Measurements from ENCODE around the gene PYGL.
"Not testable (repeated sequence)": the region's sequence is repeated elsewhere in the genome, so short reads cannot be mapped to it uniquely, and the experiment has no call there.

Gene PYGL

GRCh38 chr14:50926851-50927386, 17.4 kb downstream of the PYGL start:
- no peak for DNase-seq (ENCODE audit: low read depth in 2 of 2)

- no peak for DNase-seq (ENCODE audit: low read depth in 2 of 2)
Measured at GRCh38 chr14:50924843-50925242, 19.4 kb downstream of the PYGL start.

GRCh38 chr14:50924236-50924635, 20.0 kb downstream of the PYGL start:
- DNase-seq (ENCODE audit: low read depth in 2 of 2) = no peak

- DNase-seq (ENCODE audit: low read depth in 2 of 2) = no peak
Measured at GRCh38 chr14:50922803-50923202, 21.5 kb downstream of the PYGL start.

- DNase-seq (ENCODE audit: low read depth in 2 of 2) = no peak
Measured at GRCh38 chr14:50920482-50921230, 23.6 kb downstream of the PYGL start.

GRCh38 chr14:50919524-50919923, 24.8 kb downstream of the PYGL start:
- not testable (repeated sequence) for DNase-seq (ENCODE audit: low read depth in 2 of 2)

- DNase-seq (ENCODE audit: low read depth in 2 of 2) = no peak
Measured at GRCh38 chr14:50917449-50917848, 26.8 kb downstream of the PYGL start.

GRCh38 chr14:50910495-50911420, 33.5 kb downstream of the PYGL start:
- no peak for DNase-seq (ENCODE audit: low read depth in 2 of 2)

GRCh38 chr14:50906326-50907065, 37.8 kb downstream of the PYGL start:
- no peak for DNase-seq (ENCODE audit: low read depth in 2 of 2)

- DNase-seq (ENCODE audit: low read depth in 2 of 2) = no peak
Measured at GRCh38 chr14:50904719-50905118, 39.6 kb downstream of the PYGL start.

GRCh38 chr14:50901361-50901760, 42.9 kb downstream of the PYGL start:
- DNase-seq (ENCODE audit: low read depth in 2 of 2) = no peak

- no peak for DNase-seq (ENCODE audit: low read depth in 2 of 2)
Measured at GRCh38 chr14:50897658-50898175, 46.6 kb downstream of the PYGL start.

- not testable (repeated sequence) for DNase-seq (ENCODE audit: low read depth in 2 of 2)
Measured at GRCh38 chr14:50897005-50897404, 47.3 kb downstream of the PYGL start.

GRCh38 chr14:50896421-50896820, 47.9 kb downstream of the PYGL start:
- DNase-seq (ENCODE audit: low read depth in 2 of 2) = not testable (repeated sequence)

- DNase-seq (ENCODE audit: low read depth in 2 of 2) = no peak
Measured at GRCh38 chr14:50892255-50892654, 52.0 kb downstream of the PYGL start.

- no peak for DNase-seq (ENCODE audit: low read depth in 2 of 2)
Measured at GRCh38 chr14:50887476-50887875, 56.8 kb downstream of the PYGL start.

- DNase-seq (ENCODE audit: low read depth in 2 of 2) = no peak
Measured at GRCh38 chr14:50883827-50884197, 60.5 kb downstream of the PYGL start.

GRCh38 chr14:50882932-50883826, 61.1 kb downstream of the PYGL start:
- no peak for DNase-seq (ENCODE audit: low read depth in 2 of 2)

- DNase-seq (ENCODE audit: low read depth in 2 of 2) = peak; percentile 49 to 53
Measured at GRCh38 chr14:50875359-50876070, 68.8 kb downstream of the PYGL start.

- no peak for DNase-seq (ENCODE audit: low read depth in 2 of 2)
Measured at GRCh38 chr14:50874757-50875156, 69.5 kb downstream of the PYGL start.

All from stimulated activated CD8-positive, alpha-beta memory T cell treated with anti-CD3 and anti-CD28 coated beads, Interleukin-2, amount 100 ng/mL, for 48 hours (primary cell).